COLO668 (cell line): Measurements from ENCODE around the gene ACSF3.
A peak's percentile ranks its signal among the peaks of the same experiment; 100 is the strongest.

Source experiments
- DNase-seq: peaks from one replicate; lab custom pipeline; 2025; ENCODE audit not compliant: unreplicated experiment; lab: John Stamatoyannopoulos, UW

Gene ACSF3

DNA sequence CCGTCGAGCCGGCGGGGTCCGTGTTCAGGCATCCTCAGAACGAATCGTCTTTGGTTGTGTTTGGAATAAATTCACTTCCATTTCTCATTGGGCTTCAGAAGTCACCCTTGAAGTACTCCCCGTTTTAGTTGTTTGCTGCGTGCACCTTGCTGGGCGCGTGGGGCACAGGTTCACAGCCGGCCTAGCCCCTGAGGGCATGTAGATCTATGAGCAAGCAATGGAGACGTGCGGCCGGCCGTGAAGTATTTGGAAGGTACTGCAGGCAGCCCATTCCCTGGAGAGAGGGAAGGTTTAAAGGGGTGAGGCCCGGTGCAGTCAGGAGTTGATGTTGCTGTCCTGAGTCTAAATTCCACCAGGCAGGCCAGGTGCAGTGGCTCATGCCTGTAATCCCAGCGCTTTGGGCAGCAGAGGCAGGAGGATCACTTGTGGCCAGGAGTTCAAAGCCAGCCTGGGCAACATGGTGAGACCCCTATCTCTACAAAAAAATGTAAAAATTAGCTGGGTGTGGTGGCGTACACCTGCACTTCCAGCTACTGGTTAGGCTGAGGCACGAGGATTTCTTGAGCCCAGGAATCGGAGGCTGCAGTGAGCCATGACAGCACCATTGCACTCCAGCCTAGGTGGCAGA lies 714 bp downstream of the ACSF3 start:
- DNase-seq = peak; percentile 43

- DNase-seq = no peak
Observed at GRCh38 chr16:89094880-89095258, 1.2 kb downstream of the ACSF3 start.

GRCh38 chr16:89095491-89095951 lies 1.9 kb downstream of the ACSF3 start:
- peak; percentile 61 for DNase-seq

- DNase-seq = no peak
Observed at GRCh38 chr16:89096042-89096717, 2.5 kb downstream of the ACSF3 start.

DNA sequence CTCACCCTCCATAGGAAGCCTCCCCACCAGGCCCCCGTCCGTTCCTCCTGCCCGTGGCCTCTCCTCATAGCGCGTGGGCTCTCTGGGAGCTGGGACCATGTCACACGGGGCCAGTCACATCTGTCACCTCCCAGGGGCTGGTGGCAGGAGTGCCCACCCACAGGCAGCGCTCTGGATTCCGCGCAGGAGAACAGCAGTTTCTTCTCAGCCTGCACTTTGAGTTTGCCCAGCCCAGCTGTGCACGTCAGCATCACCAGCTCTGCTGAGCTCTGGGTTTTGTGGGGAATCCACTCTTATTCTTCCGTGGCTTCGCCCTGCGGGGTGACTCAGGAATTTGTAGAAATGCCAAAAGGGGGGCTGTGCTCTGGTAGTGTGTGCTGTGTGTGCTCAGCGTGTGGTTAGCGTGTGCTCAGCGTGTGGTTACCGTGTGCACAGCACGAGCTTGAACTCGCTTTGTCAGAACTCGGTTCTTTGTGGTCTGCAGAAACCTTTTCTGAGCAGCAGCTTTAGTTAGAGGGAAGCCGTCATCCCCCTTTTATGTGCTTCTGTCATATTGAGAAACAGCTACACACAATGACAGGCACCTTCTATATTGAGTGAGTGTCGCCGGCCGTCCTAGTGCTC lies 3.2 kb downstream of the ACSF3 start:
- no peak for DNase-seq

DNA sequence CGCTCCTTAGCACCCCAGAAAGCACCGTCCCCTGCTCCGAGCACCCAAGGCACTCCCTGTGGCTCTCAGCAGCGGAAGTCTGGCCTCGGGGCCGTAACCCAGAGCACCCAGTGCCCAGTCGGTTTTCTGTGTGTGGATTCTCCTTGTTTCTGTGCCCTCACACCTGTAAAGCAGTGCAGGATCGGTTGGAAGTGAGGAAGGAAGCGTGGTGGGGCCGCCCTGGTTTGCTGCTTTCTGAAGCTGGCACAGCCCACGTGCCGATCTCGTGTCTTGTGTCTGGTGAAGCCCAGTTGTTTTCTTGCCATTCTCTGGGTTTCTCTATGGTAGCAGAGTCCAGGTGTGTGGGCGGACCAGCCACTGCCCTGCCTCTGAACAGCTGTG lies 3.7 kb downstream of the ACSF3 start:
- DNase-seq = peak; percentile 52

- DNase-seq = peak; percentile 44
Observed at GRCh38 chr16:89098767-89099430, 5.2 kb downstream of the ACSF3 start.

GRCh38 chr16:89099905-89100304 lies 6.3 kb downstream of the ACSF3 start:
- no peak for DNase-seq

DNA sequence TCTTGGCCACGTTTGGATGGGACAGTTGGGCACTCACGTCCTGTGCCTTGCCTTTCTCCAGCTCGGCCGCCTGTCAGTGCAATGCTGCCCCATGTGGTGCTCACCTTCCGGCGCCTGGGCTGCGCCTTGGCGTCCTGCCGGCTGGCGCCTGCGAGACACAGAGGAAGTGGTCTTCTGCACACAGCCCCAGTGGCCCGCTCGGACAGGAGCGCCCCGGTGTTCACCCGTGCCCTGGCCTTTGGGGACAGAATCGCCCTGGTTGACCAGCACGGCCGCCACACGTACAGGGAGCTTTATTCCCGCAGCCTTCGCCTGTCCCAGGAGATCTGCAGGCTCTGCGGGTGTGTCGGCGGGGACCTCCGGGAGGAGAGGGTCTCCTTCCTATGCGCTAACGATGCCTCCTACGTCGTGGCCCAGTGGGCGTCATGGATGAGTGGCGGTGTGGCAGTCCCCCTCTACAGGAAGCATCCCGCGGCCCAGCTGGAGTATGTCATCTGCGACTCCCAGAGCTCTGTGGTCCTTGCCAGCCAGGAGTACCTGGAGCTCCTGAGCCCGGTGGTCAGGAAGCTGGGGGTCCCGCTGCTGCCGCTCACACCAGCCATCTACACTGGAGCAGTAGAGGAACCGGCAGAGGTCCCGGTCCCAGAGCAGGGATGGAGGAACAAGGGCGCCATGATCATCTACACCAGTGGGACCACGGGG lies 7.1 kb downstream of the ACSF3 start:
- no peak for DNase-seq

DNA sequence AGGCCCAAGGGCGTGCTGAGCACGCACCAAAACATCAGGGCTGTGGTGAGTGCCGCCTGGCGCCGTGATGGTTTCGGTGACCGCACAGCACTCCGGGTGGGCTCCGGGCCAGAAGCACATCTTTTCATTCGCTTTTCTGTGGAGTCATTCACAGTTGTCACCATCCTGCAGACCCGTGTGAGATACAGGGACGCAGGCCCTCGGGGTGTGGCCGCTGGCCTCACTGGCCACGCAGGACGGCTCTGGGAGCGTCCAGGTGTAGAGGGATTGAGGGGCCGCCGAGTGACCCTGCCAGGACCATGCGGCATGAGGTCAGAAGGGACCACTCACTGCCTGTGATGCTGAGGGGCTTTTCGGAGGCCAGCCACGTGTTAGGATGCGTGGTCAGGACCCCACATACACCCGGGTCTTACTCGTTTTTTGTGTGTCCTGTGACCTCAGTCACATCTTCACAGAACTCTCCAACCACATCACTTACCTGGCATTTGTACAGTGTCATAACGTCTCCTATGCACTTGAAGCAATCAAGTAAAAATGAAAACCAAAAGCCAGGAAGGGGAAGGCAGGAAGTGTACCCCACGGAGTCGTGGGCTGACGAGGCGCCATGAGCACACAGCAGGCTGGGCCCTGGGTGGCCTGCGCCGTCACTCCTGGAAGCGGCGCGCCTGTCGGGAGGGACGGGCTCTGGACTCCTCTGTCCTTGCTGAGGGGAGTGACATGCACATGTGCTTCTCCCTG lies 7.8 kb downstream of the ACSF3 start:
- DNase-seq = no peak

DNA sequence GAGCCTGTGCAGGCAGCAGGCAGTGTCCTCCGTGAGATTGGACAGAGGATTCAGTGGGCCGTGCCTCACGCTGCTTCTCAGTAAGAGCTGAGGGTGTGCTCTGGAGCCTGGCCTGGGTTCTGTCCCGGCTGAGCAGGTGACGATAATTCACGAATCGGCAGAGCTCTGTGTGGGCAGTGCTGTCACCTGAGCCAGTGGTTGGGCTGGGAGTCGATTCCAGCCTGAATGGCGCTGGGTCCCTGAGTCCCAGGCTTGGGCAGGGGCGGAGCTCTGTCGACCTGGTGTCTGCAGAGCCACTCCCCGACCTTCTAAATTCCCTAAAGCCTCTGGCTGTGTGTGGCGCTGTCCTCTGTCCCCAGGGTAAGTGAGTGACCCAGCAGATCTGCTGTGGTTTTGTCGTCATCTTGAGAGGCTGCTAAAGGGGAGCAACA lies 8.4 kb downstream of the ACSF3 start:
- DNase-seq = no peak

DNA sequence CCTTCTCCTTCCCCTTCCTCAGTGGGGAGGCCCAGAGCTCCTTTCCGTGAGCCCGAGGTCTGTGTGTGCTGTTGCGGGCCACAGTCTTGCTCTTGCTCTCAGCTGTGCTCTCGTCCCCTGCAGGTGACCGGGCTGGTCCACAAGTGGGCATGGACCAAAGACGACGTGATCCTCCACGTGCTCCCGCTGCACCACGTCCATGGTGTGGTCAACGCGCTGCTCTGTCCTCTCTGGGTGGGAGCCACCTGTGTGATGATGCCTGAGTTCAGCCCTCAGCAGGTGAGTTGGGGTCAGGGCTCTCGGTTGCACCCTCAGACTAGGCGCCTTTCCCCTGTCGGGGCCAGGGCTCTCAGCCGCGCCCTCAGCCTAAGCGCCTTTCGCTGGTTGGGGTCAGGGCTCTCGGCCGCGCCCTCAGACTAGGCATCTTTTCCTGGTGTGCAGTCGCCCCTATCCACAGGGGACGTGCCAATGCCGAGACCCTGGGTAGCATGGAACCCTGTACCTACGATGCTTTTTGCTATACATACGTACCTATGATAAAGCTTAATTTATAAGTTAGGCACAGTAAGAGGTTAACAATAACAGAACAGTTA lies 8.9 kb downstream of the ACSF3 start:
- no peak for DNase-seq

GRCh38 chr16:89103156-89103555 lies 9.5 kb downstream of the ACSF3 start:
- DNase-seq = no peak

GRCh38 chr16:89103781-89104180 lies 10.1 kb downstream of the ACSF3 start:
- DNase-seq = no peak

DNA sequence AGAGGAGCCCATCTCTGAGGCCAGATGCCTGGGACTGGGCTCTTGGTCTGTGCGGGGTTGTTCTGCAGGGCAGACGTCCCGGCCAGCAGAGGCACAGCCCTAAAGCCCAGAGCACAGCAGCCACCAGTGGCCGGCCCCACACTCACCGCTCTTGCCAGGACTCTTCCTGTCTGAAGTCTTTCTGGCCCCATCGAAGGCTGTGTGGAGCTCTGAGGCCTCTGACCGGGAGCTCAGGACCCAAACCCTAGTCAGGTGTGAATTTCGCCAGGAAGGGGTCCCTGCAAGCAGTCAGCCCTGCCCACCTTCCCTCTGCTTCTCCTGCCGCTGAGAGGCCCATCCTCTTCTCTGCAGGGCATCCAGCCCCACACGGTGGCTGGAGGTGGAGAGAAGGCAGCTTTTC lies 10.7 kb downstream of the ACSF3 start:
- DNase-seq = no peak

- no peak for DNase-seq
Observed at GRCh38 chr16:89104930-89105571, 11.4 kb downstream of the ACSF3 start.

DNA sequence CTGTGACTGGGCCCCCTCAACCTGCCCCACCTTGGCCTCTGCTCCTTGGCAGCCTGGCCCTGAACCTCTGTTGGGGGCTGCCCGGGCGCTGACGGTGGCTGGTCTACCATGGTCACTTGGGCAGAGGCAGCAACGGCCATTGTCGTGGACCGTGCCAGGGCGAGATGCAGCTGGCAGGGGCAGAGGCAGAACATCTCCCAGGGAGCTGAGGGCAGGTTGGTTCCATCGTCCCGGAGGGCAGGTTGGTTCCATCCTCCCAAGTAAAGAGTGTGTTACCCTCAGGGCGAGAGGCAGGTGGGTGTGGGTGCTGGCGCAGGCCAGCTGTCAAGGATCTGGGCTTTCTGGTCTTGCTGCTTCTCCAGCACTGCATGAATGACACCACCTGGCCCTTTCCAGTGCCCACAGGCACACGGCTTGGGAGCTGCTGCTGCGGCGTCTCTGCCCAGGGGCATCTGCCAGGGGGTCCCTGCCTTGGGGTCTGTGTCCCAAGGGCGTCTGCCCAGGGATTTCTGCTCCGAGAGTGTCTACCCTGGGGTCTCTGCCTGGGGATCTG lies 12.0 kb downstream of the ACSF3 start:
- peak; percentile 6 for DNase-seq

GRCh38 chr16:89106533-89107202 lies 13.0 kb downstream of the ACSF3 start:
- no peak for DNase-seq

GRCh38 chr16:89107203-89107582 lies 13.5 kb downstream of the ACSF3 start:
- no peak for DNase-seq
